Dendritic cell treated with granulocyte-macrophage colony-stimulating factor and Interleukin-4, amounts not matched to agents 40 ng/mL and 50 ng/mL, for 4 days (primary cell): Measurements from ENCODE around the gene PRX.
"Not testable (repeated sequence)": the region's sequence is repeated elsewhere in the genome, so short reads cannot be mapped to it uniquely, and the experiment has no call there.

Experiments
- H3K27ac Mint-ChIP-seq: one replicate; pipeline ENCODE4 v1.8.0; 2022; ENCODE audit warnings: mild to moderate bottlenecking, mixed read lengths
- H3K27me3 Mint-ChIP-seq: one replicate; pipeline ENCODE4 v1.8.0; 2022; ENCODE audit warnings: mild to moderate bottlenecking, mixed read lengths
- H3K36me3 Mint-ChIP-seq: one replicate; pipeline ENCODE4 v1.8.0; 2022; ENCODE audit warnings: low read depth, mixed read lengths
- H3K4me1 Mint-ChIP-seq: one replicate; pipeline ENCODE4 v1.8.0; 2022; ENCODE audit warnings: low read depth, mixed read lengths
- H3K4me3 Mint-ChIP-seq: one replicate; pipeline ENCODE4 v1.8.0; 2022; ENCODE audit warnings: mild to moderate bottlenecking, moderate library complexity, mixed read lengths
- H3K9me3 Mint-ChIP-seq: one replicate; pipeline ENCODE4 v1.8.0; 2022; ENCODE audit warnings: mixed read lengths
- intact Hi-C: fragments of 100-400 bp; cut with micrococcal nuclease; formaldehyde crosslinking; loops from one replicate; pipeline ENCODE4 v1.15.0; 2022

PRX gene

DNA sequence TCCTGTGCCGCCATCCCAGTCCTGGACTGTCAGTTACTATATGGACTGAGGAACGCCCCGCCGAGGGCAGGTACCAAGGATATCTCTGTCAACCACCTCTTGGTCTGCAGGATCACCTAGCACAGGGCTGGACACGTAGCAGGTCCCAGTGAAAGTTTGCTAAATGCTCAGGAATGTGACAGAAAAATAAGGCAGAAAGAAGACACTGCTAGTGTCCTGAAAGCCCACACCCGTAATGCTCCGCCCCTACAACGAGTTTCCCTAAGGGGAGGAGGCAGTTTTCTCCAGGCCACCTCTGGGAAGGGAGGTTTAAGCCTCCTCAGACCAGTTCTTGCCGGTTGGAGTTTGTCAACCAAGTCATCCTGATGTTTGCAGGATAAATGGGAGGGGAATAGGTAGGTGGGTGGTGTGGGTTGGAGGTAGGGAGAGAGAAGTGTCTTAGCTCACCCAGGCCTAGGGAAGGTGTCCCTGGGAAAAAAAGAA, 32.6 kb upstream of the PRX start:
- Mint-ChIP-seq H3K4me3 (peak overlapping the region; percentile 7), H3K9me3 (no peaks in the 10 kb centered on the region), H3K4me1 (peaks cover 29% of the 10 kb centered on the region), H3K27ac (peak overlapping the region; percentile 98), H3K27me3 (no peaks in the 10 kb centered on the region), H3K36me3 (peaks cover 87% of the 10 kb centered on the region)
- intact Hi-C loops: loop anchor here (2.0 to 10.0 kb wide), 2 partner anchors 19 to 81 kb away; partner anchors contain the start of gene BLVRB

DNA sequence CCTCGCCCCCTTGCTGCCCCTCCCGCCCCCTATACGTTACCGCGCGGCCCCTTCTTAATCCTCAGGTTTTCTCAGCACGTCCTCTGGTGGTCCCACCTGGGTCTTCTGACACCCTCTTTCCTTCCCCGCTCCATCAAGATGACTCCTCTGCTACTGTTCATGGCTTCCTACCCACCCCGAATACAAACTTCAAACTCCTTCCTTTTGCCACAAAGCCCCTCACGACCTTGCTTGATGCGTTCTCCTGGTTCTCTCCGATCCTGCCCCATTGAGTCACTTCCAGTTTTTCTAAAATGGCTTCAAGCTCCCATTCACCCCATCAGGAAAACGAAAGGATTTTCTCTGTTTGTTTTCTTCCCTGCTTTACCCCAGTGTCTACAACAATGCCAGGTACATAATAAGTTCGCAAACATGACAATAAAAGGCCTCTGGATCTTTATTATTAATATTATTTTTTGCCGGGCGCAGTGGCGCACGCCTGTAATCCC, 31.7 kb upstream of the PRX start:
- Mint-ChIP-seq H3K27ac (peak overlapping the region; percentile 98), H3K9me3 (no peaks in the 10 kb centered on the region), H3K4me1 (peaks cover 30% of the 10 kb centered on the region), H3K27me3 (no peaks in the 10 kb centered on the region), H3K36me3 (peaks cover 88% of the 10 kb centered on the region), H3K4me3 (peak overlapping the region; percentile 97)
- intact Hi-C loops: loop anchor here (2.0 to 10.0 kb wide), 2 partner anchors 20 to 80 kb away; partner anchors contain the start of gene BLVRB

DNA sequence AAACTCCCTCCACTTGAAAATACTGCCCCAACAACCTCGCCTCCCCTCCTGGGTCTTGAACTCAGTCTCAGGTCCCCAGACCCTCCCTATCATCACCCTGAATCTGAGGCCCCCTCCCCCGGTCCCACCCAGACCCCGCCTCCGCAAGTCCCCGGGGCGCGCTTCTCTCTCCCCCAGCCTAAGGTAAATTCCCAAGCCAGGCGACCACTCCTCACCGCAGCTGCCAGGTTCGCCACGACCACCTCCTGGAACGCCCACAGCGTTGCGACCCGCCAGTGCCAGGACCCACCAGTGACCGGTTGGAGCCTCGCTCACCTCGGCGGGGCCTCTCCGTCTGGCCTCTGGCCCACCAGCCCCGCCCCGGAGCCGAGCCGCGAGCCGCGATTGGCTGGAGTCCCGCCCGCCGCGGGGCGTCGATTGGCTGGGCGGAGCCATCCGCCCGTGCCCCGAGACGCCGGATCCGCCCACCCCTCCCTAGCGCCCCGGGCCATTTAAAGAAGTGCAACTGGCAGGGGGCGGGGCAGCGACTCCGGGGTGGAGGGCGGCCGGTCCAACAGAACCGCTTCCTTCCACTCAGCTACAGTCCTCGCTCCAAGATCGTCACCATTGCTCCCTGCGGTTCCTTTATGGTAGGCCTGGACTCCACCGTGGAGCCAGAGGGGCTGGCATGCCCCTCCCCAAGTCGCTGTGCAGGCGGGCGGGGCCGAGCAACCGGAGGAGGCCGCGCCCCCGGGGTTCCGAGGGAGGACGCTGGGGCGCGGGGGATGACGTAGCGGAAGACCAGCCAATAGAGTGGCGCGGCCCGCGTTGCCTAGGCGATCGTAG, 31.0 kb upstream of the PRX start, which contains the start of gene SERTAD3:
Gene SERTAD3, minus strand, starts transcription at position 336 of the 825 bp plus-strand sequence. CDS start 2,255 bp downstream, outside the sequence.
- Mint-ChIP-seq H3K36me3 (peaks cover 88% of the 10 kb centered on the region), H3K4me1 (peaks cover 30% of the 10 kb centered on the region), H3K9me3 (no peaks in the 10 kb centered on the region), H3K27ac (peak within 1 kb of the TSS; percentile 98), H3K4me3 (peak within 1 kb of the TSS; percentile 97), H3K27me3 (no peaks in the 10 kb centered on the region)
- intact Hi-C loops: loop anchor here (1.0 to 10.0 kb wide), 4 partner anchors 10 to 79 kb away; partner anchors contain the start of genes BLVRB and SERTAD1

DNA sequence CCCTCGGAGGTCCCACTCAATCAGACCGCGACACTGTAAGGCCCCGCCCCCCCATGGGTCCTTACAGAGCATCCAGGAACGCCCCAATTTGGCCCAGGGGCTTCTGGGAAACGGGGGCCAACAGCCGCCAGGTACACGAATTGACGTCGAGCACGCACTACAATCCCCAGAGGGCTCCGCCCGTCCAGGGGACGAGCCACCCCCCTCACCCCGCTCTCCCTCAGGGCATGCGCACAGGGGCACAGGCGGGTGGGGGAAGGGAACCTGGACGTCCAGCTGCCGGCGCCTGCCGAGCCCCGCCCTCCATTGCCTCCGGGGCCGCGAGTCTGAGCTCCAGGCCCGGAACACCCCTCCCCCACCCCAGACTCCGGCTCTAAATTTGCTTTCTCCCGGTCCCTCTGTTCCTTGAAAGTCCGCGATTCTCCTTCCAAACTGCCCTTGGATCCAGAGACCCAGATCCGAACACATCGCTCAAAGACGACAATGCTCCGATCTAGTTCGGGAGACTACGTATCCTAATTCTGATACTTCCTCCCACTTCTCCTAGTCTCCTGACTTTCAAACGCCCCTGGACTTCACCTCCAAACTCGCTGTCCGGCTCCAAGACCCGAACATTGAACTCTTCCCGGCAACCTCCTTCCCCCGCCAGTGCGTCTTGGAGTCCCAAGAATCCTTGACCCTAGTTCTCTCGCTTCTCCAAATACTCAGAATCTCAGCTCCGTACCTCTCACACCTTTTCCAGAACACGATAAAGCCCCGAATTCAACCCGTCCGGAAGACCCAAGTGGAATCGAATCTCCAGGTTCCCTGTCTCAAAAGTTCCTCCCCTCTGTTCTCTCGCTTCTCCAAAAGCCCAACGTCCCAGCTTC, 30.2 kb upstream of the PRX start:
- Mint-ChIP-seq H3K27me3 (no peaks in the 10 kb centered on the region), H3K27ac (peak overlapping the region; percentile 98), H3K4me1 (peaks cover 30% of the 10 kb centered on the region), H3K9me3 (no peaks in the 10 kb centered on the region), H3K4me3 (peak overlapping the region; percentile 97), H3K36me3 (peaks cover 82% of the 10 kb centered on the region)
- intact Hi-C loops: loop anchor here (1.0 to 10.0 kb wide), 3 partner anchors 9 to 79 kb away; partner anchors contain the start of gene SERTAD1

DNA sequence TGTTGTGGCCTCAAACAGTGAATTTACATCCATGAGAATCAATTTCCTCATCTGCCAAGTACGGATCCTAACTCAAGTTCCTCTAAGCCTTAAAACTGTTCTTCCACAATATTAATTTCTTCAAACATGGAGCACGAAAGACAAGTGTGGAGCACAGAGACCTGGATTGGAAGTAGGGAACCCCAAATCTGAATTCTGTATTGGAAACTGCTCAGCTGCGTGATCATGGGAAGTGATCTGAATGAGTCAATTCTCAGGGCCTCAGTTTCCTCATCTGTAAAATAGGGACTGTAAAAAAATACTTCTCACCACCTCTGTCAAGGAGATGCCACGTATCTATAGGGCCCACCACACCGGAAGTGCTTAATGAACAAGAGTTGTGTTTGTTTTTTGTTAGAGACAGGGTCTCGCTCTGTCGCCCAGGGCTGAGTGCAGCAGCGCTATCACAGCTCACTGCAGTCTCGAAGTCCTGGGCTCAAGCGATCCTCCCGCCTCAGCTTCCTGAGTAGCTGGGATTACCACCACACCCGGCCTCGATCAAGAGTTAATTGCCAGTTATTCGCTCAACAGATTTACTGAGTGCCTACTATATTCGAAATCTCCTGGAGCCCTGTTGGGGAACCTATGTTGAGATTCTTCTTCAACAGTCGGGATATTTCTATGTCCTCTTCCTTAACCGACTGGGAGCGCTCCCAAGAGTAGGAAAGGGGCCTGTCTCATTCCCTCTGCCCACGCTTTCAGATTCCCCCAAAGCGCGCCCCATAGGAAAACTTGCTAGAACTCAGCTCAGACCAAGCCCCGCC, 29.4 kb upstream of the PRX start:
- no peaks in the 10 kb centered on the region for H3K27me3 Mint-ChIP-seq
- intact Hi-C loops: loop anchor here (1.0 to 10.0 kb wide), 3 partner anchors 8 to 78 kb away; partner anchors contain the start of gene SERTAD1
- peaks cover 78% of the 10 kb centered on the region for H3K36me3 Mint-ChIP-seq
- H3K4me1 Mint-ChIP-seq: peaks cover 30% of the 10 kb centered on the region
- no peaks in the 10 kb centered on the region for H3K9me3 Mint-ChIP-seq
- peak overlapping the region; percentile 98 for H3K27ac Mint-ChIP-seq
- H3K4me3 Mint-ChIP-seq: peak overlapping the region; percentile 97

DNA sequence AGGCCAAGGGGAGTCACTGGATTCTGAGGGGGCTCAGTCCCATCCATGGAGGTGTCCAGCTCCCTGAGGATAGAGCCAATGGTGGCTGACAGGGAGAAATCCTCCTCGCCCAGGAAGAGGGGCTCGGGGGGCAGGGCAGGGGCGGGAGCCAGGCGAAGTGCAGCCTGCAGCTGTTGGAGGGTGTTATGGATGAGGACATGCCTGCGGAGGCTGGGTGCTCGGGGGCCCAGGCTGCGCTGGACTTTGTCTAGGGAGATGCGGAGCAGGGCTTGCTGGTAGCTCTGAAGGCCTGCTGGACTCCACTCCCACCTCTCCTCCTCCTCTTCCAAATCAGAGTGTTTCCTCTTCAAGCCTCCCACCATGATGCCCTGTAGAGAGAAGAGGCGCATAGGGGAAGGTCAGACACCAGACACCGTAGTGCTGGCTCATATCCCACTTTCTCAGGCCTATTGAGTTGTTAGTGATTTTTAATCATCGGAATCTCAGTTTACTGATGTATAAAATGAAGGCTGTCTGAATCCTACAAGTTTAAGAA, 28.6 kb upstream of the PRX start:
- H3K36me3 Mint-ChIP-seq: peaks cover 70% of the 10 kb centered on the region
- no peaks in the 10 kb centered on the region for H3K27me3 Mint-ChIP-seq
- H3K27ac Mint-ChIP-seq: no peak overlapping the region
- peak overlapping the region; percentile 97 for H3K4me3 Mint-ChIP-seq
- intact Hi-C loops: loop anchor here (10.0 kb wide), 1 partner anchor 77 kb away; no protein-coding TSS in a partner anchor
- H3K9me3 Mint-ChIP-seq: no peaks in the 10 kb centered on the region
- H3K4me1 Mint-ChIP-seq: peaks cover 30% of the 10 kb centered on the region

DNA sequence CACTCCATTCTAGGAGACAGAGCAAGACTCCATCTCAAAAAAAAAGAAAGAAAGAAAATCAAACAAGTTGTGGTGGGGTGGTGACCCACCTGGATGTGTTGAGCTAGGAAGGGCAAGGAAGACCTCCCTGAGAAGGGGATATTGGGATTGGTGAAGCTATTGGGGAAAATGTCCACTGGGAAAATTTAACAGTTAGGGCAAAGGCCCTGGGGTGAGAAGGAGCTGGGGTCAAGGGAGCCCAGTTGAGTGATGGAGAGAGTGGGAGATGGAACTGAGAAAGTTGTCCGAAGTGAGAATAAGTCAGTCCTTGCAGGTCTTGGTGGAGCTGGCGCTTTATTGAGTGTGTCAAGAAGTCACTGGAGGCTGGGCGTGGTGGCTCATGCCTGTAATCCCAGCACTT, 25.1 kb upstream of the PRX start:
- Mint-ChIP-seq H3K4me1 (peaks cover 39% of the 10 kb centered on the region), H3K9me3 (no peaks in the 10 kb centered on the region), H3K27me3 (no peaks in the 10 kb centered on the region), H3K4me3 (no peak overlapping the region), H3K36me3 (peaks cover 47% of the 10 kb centered on the region), H3K27ac (no peak overlapping the region)
- intact Hi-C loops: no loop called here

DNA sequence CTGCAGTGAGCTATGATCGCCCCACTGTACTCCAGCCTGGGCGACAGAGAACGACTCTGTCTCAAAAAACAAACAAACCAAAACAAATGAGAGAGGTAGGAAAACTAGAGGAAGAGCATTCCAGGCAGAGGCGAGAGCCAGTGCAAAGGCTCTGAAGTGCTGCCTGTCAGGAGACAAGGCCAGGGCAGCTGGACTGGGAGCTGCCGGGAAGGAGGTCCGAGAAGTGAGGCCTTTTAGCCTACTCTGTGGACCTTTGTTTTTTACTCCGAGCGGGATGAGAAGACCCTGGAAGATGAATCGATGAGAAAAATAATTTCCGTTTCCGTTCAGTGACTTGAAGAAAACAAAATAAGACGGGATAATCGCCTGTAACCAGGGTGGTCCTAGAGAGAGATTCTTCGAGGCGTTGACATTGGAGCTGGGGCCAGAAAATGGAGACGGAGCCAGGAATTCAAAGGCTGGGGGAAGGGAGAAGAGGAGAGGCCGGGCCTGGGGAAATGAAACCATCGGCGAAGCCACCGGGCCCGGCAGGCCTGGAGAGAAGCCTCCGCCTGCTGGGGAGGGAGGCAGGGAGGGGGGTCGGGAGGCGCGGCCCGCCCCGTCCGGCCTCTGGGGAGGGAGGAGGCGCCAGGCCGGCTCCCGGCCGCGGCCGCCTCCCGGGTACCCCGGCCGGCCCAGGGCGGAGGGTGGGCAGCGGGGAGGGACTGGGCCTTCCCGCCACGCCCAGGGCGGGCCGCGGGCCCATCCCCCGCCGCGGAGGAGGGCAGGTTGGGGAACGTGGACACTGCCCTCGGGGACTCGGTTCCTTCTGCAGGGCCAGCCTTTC, 20.4 kb upstream of the PRX start:
- Mint-ChIP-seq H3K4me1 (peaks cover 43% of the 10 kb centered on the region), H3K9me3 (no peaks in the 10 kb centered on the region), H3K27ac (peak overlapping the region; percentile 97), H3K36me3 (peaks cover 6% of the 10 kb centered on the region), H3K4me3 (peak overlapping the region; percentile 72), H3K27me3 (no peaks in the 10 kb centered on the region)
- intact Hi-C loops: loop anchor here (1.0 kb wide), 2 partner anchors 7 to 10 kb away; no protein-coding TSS in a partner anchor

DNA sequence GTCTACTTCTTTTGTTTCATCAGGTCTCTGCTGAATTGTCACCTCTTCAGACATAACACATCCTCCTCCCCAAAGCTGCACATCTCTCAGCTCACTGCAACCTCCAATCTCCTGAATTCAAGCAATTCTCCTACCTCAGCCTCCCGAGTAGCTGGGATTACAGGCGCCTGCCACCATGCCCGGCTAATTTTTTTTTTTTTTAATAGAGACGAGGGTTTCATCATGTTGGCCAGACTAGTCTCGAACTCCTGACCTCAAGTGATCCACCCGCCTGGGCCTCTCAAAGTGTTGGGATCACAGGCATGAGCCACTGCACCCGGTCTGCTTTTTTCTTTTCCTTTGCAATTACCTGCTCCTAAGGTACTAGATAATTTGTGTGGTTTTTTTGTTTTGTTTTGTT, 19.6 kb upstream of the PRX start:
- peaks cover 43% of the 10 kb centered on the region for H3K4me1 Mint-ChIP-seq
- H3K9me3 Mint-ChIP-seq, intact Hi-C loops, H3K36me3 Mint-ChIP-seq, H3K27me3 Mint-ChIP-seq: not testable (repeated sequence)
- H3K27ac Mint-ChIP-seq: peak overlapping the region; percentile 97
- peak overlapping the region; percentile 72 for H3K4me3 Mint-ChIP-seq

DNA sequence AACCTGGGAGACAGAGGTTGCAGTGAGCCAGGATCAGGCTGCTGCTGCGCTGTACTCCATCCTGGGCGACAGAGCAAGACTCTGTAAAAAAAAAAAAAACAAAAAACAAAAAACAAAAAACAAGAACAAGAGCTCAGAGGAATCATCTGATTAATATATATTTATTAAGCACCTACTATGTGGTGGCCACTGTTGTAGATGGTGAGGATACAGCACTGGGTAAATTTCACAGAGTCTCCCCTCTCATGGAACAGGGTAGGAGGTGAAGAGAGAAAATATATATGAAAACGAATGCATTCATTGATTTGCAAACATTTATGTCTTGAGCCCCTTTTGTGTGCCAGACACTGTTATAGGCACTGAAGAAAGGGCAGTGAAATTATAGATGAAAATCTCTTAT, 18.5 kb upstream of the PRX start:
- H3K27me3 Mint-ChIP-seq: no peaks in the 10 kb centered on the region
- peaks cover 42% of the 10 kb centered on the region for H3K4me1 Mint-ChIP-seq
- no peak overlapping the region for H3K4me3 Mint-ChIP-seq
- intact Hi-C loops: no loop called here
- peak overlapping the region; percentile 97 for H3K27ac Mint-ChIP-seq
- H3K9me3 Mint-ChIP-seq: no peaks in the 10 kb centered on the region
- no peaks in the 10 kb centered on the region for H3K36me3 Mint-ChIP-seq

DNA sequence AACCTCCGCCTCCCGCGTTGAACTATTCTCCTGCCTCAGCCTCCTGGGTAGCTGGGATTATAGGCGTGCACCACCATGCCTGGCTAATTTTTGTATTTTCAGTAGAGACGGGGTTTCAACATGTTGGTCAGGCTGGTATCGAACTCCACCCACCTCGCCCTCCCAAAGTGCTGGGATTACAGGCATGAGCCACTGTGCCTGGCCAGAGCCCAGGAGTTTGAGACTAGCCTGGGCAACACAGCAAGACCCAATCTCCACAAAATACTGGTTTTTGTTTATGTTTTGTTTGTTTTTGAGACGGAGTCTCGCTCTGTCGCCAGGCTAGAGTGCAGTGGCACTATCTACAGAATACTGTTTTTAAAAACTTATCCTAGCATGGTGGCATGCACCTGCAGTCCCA, 17.1 kb upstream of the PRX start:
- H3K27ac Mint-ChIP-seq, H3K9me3 Mint-ChIP-seq, intact Hi-C loops, H3K4me3 Mint-ChIP-seq, H3K27me3 Mint-ChIP-seq: not testable (repeated sequence)
- peaks cover 10% of the 10 kb centered on the region for H3K36me3 Mint-ChIP-seq
- peaks cover 30% of the 10 kb centered on the region for H3K4me1 Mint-ChIP-seq

DNA sequence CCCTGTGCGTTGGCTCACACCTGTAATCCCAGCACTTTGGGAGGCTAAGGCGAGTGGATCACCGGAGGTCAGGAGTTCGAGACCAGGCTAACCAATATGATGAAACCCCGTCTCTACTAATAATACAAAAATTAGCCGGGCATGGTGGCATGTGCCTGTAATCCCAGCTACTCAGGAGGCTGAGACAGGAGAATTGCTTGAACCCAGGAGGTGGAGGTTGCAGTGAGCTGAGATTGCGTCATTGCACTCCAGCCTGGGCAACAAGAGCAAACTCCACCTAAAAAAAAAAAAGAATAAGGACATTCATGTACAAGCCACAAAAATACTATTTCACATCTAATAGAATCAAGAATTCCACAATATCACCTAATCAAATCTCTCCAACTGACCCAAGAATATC, 15.0 kb upstream of the PRX start:
- intact Hi-C loops, H3K9me3 Mint-ChIP-seq, H3K4me3 Mint-ChIP-seq, H3K27me3 Mint-ChIP-seq, H3K27ac Mint-ChIP-seq: not testable (repeated sequence)
- Mint-ChIP-seq H3K36me3 (peaks cover 23% of the 10 kb centered on the region), H3K4me1 (peaks cover 26% of the 10 kb centered on the region)
